GM12872 (cell line): ENCODE results near the gene FAM193B.

Source experiments
- CTCF ChIP-seq: IDR thresholded peaks from 3 replicates; pipeline ENCODE4 v1.5.1; 2011; ENCODE audit warnings: low read depth, mild to moderate bottlenecking, low read length, moderate library complexity; ENCODE audit not compliant: insufficient read depth

Gene FAM193B

DNA sequence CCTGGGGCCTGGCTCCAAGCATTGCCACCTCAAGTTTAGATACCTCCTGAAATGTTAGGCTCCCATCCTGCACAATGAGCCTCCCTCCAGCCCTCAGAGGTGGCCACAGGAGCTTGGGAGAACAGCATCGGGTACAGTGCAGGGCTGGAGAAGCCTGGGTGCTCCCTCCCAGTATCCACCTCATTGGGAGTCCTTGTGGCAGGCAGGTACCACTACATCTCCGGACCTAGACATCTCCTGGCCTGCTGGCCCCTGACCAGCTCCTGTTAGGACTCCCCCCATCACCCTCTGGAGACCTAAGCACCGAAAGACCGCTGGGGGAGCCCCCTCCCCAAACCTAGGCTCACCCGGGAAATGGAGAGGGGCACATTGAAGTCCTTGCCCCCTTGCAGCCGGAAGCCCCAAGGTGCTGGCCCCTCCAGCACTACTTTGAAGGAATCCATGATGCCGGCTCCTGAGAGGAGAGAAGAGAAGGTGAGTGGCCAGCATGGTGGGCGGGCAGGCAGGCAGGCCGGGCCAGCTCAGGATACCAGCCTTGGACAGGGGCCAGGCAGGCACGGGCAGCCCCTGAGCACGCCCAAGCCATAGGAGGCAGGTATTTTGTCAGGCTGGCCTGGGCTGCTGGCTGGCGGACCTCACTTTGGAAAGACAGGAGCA is 58.2 kb downstream of the FAM193B start:
- TF ChIP-seq CTCF: peak; percentile 45; the same call in 2 of the 3 replicates

GRCh38 chr5:177495243-177496060 is 58.9 kb downstream of the FAM193B start:
- TF ChIP-seq CTCF: no peak

- peak; percentile 27; the same call in 1 of the 3 replicates for TF ChIP-seq CTCF
Measured at GRCh38 chr5:177494346-177495195, 59.8 kb downstream of the FAM193B start.

- TF ChIP-seq CTCF: no peak
Measured at GRCh38 chr5:177493795-177494345, 60.5 kb downstream of the FAM193B start.

DNA sequence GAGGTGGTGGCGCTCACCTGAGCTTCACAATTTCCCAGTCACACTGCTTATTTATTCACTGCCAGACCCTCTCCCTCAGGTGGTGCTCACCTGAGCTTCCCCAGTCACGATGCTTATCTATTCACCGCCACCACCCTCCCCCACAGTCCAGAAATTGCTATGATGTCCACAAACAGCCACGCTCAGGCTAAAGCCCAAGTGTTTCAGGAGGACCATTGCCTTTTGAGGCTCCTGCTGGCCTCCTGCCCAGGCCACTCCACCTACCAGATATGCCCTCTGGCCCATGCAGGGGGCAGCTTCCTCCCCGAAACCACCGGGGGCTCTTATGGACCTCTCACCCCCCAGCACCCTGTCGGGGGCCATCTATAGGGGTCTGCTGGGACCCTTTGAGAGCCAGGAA is 61.5 kb downstream of the FAM193B start:
- TF ChIP-seq CTCF: no peak

DNA sequence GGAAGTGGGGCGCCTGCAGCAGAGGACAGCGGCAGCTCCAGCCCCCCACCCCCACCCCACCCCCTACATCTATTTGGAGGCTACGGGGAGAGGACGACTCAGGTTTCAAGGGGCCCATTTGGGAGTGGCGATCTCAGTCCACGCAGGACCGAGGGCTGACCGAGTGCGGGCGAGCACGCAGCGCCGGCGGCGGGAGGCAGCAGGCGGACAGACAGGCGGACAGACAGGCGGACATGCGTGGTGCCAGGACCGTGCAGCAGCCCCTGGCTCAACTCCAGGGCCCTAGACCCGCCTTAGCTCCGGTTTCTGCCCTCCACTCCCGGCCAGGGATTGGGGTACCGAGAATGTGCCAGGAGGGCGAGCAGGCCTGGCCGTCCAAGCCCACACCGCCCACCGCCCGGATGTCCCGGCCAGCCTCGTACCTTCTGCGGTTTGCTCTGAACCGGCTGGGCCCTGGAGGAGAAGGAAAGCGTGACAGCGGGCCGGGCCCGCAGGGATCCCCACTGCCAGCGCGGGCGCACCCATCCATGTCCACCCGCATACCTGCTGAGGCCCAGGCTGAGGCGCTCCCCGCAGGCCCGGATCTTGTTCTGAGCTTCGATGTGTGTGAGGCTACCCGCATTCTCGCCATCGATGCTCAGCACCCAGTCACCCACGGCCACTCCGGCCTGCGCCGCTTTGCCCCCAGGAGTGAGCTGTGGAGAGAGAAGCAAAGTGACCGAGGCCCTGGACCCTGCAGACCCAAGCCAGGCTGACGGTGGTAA is 62.2 kb downstream of the FAM193B start:
- no peak for TF ChIP-seq CTCF
